Suppressor macrophage treated with lipopolysaccharide for 4 hours (primary cell): ENCODE data around the gene PAQR6.

Source experiments
- DNase-seq: peaks from one replicate; pipeline ENCODE4 v3.0.0-alpha.2; 2020

PAQR6 gene

DNA sequence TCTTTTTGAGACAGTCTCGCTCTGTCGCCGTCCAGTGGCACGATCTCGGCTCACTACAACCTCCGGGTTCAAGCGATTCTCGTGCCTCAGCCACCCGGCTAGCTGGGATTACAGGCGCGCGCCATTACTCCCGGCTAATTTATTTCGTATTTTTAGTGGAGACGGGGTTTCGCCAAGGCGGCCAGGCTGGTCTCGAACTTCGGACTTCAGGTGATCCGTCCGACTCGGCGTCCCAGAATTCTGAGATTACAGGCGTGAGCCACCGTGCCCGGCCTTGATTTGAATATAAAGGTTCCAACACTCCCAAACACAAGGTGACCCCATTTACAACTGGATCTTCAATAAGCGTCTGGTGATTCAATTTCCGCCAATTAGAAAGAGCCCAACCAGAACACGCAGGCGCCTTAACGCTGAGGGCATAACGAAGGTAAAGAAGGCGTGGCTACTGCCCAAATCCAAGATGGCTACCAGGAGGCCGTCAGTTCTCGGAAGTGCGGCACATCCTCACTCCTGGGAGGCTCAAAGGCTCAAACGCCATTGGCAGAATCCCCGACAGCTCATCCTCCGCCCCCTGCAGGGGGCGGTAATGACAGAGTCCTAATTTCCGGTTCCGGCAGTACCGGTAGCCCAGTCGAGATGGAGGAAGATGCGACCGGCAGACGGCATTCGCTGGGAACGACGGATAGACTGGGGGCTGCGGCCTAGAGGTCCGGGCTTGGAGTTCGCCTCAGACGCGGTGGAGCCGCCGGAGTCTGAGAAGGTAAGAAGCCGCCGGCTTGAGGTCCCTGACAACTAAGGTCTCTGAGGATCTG lies 54.2 kb downstream of the PAQR6 start, which contains the start of gene SLC25A44:
Gene SLC25A44, plus strand, starts transcription at position 617 of the 812 bp plus-strand sequence. CDS start 5,744 bp downstream, outside the sequence.
- peak; percentile 99 for DNase-seq
